HG02970 (cell line): Measurements from ENCODE around the gene PCBP4.

Experiments
- ATAC-seq: cut with Tn5 transposase; IDR thresholded peaks from one replicate; pipeline ENCODE4 v1.9.1; 2021; ENCODE audit warnings: mild to moderate bottlenecking, moderate library complexity, moderate number of reproducible peaks; ENCODE audit not compliant: unreplicated experiment, low FRiP score

The PCBP4 gene

GRCh38 chr3:51958603-51959521 is 8.4 kb downstream of the PCBP4 start:
- no peak for ATAC-seq

DNA sequence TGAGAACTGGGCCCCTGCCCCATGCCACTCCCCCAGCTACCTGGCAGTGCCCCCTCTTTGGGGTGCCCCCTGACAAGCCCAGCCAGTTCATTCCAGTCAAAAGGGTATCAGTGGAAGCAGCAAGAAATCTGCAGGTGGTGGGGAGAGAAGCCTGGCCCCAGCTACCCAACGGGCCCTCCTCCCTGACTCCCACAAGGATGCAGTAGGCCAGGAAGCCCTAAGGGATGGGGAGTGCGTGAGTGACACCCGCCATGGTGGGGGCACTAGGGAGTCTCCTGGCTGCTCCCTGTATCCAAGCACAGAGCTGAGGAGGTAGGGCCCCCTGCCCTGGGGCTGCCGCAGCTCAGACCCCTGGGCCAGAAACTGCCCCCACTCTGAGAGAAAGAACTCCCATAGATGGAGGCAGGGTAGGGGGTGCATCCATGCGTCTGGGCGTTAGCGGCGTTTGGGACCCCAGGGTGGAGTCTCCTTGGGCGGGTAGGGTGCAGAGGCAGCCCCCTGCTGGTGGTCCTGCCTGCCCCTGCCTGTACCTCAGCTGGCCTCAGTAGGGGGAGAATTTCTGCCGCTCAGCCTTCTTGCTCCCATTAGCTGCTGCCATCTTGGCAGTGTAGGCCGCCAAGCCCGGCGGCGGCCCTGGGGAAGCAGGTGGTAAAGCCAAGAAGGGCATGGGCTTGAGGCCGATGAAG is 9.6 kb downstream of the PCBP4 start:
- ATAC-seq = no peak

DNA sequence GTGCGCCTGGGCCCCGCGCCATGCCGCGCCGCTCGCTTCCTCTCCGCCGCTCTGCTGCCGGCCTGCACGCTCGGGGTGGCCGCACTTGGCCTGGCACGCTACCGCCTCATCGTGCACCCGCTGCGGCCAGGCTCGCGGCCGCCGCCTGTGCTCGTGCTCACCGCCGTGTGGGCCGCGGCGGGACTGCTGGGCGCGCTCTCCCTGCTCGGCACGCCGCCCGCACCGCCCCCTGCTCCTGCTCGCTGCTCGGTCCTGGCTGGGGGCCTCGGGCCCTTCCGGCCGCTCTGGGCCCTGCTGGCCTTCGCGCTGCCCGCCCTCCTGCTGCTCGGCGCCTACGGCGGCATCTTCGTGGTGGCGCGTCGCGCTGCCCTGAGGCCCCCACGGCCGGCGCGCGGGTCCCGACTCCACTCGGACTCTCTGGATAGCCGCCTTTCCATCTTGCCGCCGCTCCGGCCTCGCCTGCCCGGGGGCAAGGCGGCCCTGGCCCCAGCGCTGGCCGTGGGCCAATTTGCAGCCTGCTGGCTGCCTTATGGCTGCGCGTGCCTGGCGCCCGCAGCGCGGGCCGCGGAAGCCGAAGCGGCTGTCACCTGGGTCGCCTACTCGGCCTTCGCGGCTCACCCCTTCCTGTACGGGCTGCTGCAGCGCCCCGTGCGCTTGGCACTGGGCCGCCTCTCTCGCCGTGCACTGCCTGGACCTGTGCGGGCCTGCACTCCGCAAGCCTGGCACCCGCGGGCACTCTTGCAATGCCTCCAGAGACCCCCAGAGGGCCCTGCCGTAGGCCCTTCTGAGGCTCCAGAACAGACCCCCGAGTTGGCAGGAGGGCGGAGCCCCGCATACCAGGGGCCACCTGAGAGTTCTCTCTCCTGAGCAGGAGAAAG is 11.1 kb downstream of the PCBP4 start:
- ATAC-seq = no peak

- no peak for ATAC-seq
These were observed 11.9 kb downstream of the PCBP4 start, which contains the start of gene GPR62 for GRCh38 chr3:51955175-51955892. GPR62 (plus strand) TSS chr3:51955381; CDS start chr3:51955653, 272 bp downstream.

GRCh38 chr3:51954713-51955112 is 12.5 kb downstream of the PCBP4 start:
- ATAC-seq = no peak

GRCh38 chr3:51954105-51954504 is 13.1 kb downstream of the PCBP4 start:
- no peak for ATAC-seq

DNA sequence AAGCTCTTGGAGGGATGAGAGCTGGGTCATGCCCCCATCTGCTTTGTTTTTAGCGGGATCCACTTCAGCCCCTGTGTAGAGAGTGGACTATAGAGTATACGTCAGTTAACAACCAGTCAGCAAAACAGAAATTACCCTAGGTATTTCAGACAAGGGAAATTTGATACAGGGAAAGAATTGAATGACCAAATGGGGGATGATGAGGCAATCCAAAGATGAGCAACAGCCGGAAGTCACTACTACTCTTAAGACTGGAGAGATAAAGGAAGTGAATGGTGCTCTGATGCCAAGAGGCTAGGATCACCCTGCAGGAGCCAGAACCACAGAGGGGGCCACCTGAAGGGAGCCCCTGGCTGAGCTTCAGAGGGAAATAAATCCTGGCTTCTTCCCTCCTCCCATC is 13.8 kb downstream of the PCBP4 start:
- no peak for ATAC-seq

- ATAC-seq = no peak
These were observed 16.4 kb downstream of the PCBP4 start for GRCh38 chr3:51950899-51951298.

DNA sequence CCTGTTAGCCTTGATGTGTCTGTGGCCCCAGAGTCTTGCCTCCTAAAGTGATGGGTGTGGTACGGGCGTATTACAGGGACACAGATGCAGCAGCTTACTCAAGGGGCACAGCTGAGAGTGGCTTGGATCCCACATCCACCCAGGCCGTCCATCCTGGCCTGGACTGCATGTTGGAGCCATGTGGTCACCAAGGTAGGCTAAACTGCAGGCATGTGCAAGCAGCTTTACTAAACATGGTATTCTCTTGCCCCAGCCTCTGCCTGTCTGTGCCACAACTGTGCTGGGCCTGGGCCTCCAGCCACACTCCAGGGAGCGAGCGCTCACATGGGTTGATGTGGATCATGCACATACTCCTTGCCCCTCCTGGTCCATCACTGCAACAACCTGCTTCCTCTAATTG is 18.1 kb downstream of the PCBP4 start:
- no peak for ATAC-seq

DNA sequence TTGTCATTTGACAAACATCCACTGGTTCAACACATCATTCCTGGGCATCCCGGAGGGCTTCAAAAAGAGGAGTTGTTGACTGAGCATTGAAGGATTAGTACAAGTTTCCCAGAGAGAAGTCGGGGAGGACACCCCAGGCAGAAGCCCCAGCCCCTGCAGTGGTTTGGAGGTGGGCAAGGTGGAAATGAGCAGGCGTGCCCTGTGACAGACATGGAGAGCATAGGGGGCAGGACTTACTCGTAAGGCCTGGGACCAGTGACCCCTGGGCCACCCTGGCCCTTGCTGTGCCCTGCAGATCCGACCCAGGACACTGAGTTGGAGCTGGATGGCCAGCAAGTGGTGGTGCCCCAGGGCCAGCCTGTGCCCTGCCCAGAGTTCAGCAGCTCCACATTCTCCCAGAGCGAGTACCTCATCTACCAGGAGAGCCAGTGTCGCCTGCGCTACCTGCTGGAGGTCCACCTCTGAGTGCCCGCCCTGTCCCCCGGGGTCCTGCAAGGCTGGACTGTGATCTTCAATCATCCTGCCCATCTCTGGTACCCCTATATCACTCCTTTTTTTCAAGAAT is 19.2 kb downstream of the PCBP4 start:
- ATAC-seq = no peak

GRCh38 chr3:51947215-51947900 is 19.9 kb downstream of the PCBP4 start:
- no peak for ATAC-seq

- no peak for ATAC-seq
These were observed 20.5 kb downstream of the PCBP4 start for GRCh38 chr3:51946796-51947195.

- ATAC-seq = no peak
These were observed 21.1 kb downstream of the PCBP4 start for GRCh38 chr3:51945926-51946705.

GRCh38 chr3:51945031-51945840 is 22.0 kb downstream of the PCBP4 start:
- no peak for ATAC-seq

DNA sequence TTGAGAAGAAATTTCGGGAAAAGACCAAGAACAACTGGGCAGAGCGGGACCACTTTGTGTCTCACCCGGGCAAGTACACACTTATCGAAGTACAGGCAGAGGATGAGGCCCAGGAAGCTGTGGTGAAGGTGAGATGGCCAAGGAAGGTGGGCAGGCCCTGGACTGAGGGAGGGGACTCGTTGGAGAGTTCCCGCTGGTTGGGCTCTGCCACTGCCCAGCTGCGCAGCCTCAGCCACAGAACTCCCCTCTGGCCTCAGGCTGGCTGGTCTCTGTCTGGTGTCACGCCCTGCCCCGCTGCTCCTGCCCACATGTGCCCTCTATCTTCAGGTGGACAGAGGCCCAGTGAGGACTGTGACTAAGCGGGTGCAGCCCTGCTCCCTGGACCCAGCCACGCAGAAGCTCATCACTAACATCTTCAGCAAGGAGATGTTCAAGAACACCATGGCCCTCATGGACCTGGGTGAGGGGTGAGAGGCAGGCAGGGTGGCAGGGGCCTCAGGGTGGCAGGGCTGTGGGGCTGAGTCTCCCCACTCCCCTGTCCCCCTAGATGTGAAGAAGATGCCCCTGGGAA is 22.7 kb downstream of the PCBP4 start:
- ATAC-seq = no peak

DNA sequence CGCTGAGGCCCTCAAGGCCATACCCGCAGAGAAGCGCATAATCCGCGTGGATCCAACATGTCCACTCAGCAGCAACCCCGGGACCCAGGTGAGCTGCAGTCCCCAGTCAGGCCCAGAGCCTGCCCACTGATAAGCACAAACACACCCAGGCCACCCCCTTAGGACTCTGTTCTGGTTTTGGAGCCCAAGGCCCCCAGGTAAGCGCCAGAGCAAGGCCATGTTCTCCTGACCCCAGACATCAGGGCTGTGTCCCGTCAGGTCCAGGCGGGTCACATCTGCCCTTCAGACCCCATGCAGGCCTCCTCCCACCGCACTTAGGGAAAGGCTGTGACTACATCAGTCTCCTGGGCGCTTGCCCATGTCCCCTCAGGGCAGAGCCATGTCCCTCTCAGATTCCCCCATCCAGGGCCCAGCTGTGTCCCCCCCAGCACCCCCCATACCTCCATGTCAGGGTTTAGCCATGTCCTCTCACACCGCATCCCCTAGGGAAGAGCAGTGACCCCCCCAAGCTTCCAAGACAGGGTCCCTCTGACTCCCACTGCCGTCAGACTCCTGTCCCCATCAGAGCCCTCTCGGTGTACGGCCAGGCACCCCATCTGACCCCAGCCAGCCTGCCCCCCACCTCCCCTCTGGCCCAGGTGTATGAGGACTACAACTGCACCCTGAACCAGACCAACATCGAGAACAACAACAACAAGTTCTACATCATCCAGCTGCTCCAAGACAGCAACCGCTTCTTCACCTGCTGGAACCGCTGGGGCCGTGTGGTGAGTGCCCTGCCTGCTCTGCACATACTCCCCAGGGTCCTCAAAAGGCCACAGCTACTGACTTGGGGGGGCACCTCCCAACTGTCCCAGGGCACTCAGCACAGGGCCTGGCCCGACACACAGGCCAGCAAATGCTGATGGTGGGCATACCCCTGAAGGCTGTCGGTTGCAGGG is 23.5 kb downstream of the PCBP4 start:
- ATAC-seq = no peak
